Spleen (tissue), 11 donors: ENCODE results near the gene METTL25. TPM values are rescaled to one million over a fixed set of nuclear protein-coding genes. Genes with fewer than 3 reads are reported as not detected.
"Not testable (repeated sequence)": the region's sequence is repeated elsewhere in the genome, so short reads cannot be mapped to it uniquely, and the experiment has no call there.

Experiments used
- DNase-seq: peaks from one replicate; pipeline ENCODE4 v3.0.0-alpha.2; 2020
- H3K27ac ChIP-seq, 8 donors: fragments of 200-600 bp; sonication (generic) in 7 of 8; 1 replicate in 4 of 8; 2 replicates in 4 of 8; pipeline versions ENCODE4 v1.5.0 to v1.8.0; 2016 to 2021; ENCODE audit warnings: inconsistent platforms in 4 of 8, mild to moderate bottlenecking in 4 of 8, moderate library complexity in 1 of 8
- H3K27me3 ChIP-seq, 7 donors: fragments of 200-600 bp; sonication (generic) in 6 of 7; replicated peaks in 1 of 7; 1 replicate in 4 of 7; 2 replicates in 3 of 7; pipeline versions ENCODE4 v1.5.0 to v1.8.0; 2016 to 2021; ENCODE audit warnings: inconsistent platforms in 3 of 7, mild to moderate bottlenecking in 1 of 7
- H3K36me3 ChIP-seq, 6 donors: fragments of 200-600 bp; sonication (generic) in 5 of 6; 1 replicate in 4 of 6; 2 replicates in 2 of 6; pipeline versions ENCODE4 v1.5.0 to v1.8.0; 2016 to 2021; ENCODE audit warnings: inconsistent platforms in 2 of 6
- H3K4me1 ChIP-seq, 6 donors: fragments of 200-600 bp; sonication (generic) in 5 of 6; 1 replicate in 3 of 6; 2 replicates in 3 of 6; pipeline versions ENCODE4 v1.5.0 to v1.8.0; 2016 to 2021; ENCODE audit warnings: inconsistent platforms in 3 of 6
- H3K4me3 ChIP-seq, 8 donors: fragments of 200-600 bp; sonication (generic) in 7 of 8; 1 replicate in 4 of 8; 2 replicates in 4 of 8; pipeline versions ENCODE4 v1.5.0 to v1.8.0; 2016 to 2021; ENCODE audit warnings: inconsistent platforms in 4 of 8, mild to moderate bottlenecking in 4 of 8, moderate library complexity in 2 of 8
- H3K9me3 ChIP-seq, 8 donors: fragments of 200-600 bp; sonication (generic) in 7 of 8; 1 replicate in 4 of 8; 2 replicates in 4 of 8; pipeline versions ENCODE4 v1.5.0 to v1.8.0; 2016 to 2021; ENCODE audit warnings: inconsistent platforms in 4 of 8
- POLR2A ChIP-seq, 3 donors: fragments of 450-650 bp; IDR thresholded peaks; one replicate each; pipeline ENCODE4 v1.5.1; 2017; ENCODE audit warnings: antibody characterized with exemption in 3 of 3, mild to moderate bottlenecking in 1 of 3
- POLR2AphosphoS5 ChIP-seq, 3 donors: sonication (generic); formaldehyde crosslinking; IDR thresholded peaks; one replicate each; pipeline ENCODE4 v1.5.1; 2017; ENCODE audit warnings: antibody characterized with exemption in 3 of 3
- WGBS, 5 donors: extraction: QIAGEN DNeasy Blood & Tissue Kit in 3 of 5; methylation state at CpG; one replicate each; pipeline versions ENCODE4 v1.1.5 to v1.1.7; 2013 to 2018; 5-methylcytosine and 5-hydroxymethylcytosine counted together
- intact Hi-C: fragments of 100-400 bp; cut with DNase I; formaldehyde crosslinking; loops from one replicate; pipeline ENCODE4 v1.15.0; 2023; ENCODE audit warnings: low total_unique reads
- polyA plus RNA-seq, 3 donors: library from polyadenylated mRNA; stranded (reverse); fragments of 200-250 nt; gene quantifications; one replicate each; pipeline ENCODE4 v1.2.1, GENCODE V29; 2013
- total RNA-seq, 7 donors: library from RNA; depleted of rRNA in 3 of 7; stranded (reverse); fragments of >200 nt in 3 of 7; fragmentation: NEBNext Ultra II Directional in 4 of 7; extraction: Animal tissue kit (Norgen Biotek cat#: 25700) in 4 of 7; gene quantifications; one replicate each; pipeline versions ENCODE4 v1.1.0 to v1.2.1, GENCODE V29; 2016 to 2021
- TF ChIP-seq, protein P1 (sequence below), 11 experiments: fragments of 200-600 bp in 7 of 11; fragments of 450-650 bp in 4 of 11; sonication (generic) in 4 of 11; IDR thresholded peaks in 8 of 11; conservative IDR thresholded peaks in 3 of 11; 1 replicate in 7 of 11; 2 replicates in 4 of 11; pipeline versions ENCODE4 v1.4.0 to v1.8.0; 2016 to 2021; ENCODE audit warnings: antibody characterized with exemption in 11 of 11, inconsistent platforms in 4 of 11, mild to moderate bottlenecking in 1 of 11
- donor health status: healthy with polysubstance abuse.
- donor health status: DM: no; HTN: no; CAD: no; lungs with moderate emphysema.
- donor health status: DM: no; HTN: no; CAD: no.
- donor health status: Bipolar disorder and iron deficiency.
- donor health status: healthy.
- donor health status: DM: no; HTN: no; CAD: no.
- donor health status: DM: yes; HTN: yes; CAD: no.

Gene METTL25
- total and polyA plus RNA-seq, 10 donors: 6.2 to 21.1 (median 17.9) TPM

DNA sequence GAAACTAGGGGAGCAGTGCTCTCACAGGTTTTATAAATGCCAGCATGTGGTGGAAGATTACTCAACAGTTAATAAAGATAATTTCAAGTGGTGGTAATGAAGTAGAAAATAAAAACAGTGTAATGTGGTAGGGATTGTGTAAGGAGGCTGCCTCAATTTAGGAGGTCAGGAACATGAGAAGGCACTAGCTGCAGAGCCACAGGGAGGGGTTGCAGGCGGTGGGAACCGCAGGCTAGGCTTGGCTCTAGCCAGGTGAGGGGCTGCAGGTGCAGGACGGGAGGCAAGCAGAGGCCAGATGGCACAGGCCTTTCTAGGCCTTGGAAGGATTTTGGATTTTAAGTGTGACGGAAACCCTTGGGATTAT is 768 bp downstream of the METTL25 start:
- Histone ChIP-seq H3K27ac (peak overlapping the region; percentile 94 to 98 (median 96)), H3K4me3 (peak overlapping the region; percentile 33 to 95 (median 86)), H3K4me1 (peaks cover 26 to 65% (median 49%) of the 10 kb centered on the region in 6 donors), H3K27me3 (no peaks in the 10 kb centered on the region), H3K36me3 (peaks cover 0 to 44% (median 22%) of the 10 kb centered on the region in 6 donors), H3K9me3 (no peaks in the 10 kb centered on the region)
- peak; percentile 85 for DNase-seq
- 14 to 27% (median 22%) methylated on average over 4 of the region's 4 CpGs for WGBS, 5 donors
- intact Hi-C loops: loop anchor here (10.0 kb wide), 1 partner anchor 326 kb away; the partner anchor contains the start of gene TMTC2
- TF ChIP-seq POLR2AphosphoS5 (IDR thresholded peaks at IDR 0.05): no peak
- TF ChIP-seq, protein P1, sequence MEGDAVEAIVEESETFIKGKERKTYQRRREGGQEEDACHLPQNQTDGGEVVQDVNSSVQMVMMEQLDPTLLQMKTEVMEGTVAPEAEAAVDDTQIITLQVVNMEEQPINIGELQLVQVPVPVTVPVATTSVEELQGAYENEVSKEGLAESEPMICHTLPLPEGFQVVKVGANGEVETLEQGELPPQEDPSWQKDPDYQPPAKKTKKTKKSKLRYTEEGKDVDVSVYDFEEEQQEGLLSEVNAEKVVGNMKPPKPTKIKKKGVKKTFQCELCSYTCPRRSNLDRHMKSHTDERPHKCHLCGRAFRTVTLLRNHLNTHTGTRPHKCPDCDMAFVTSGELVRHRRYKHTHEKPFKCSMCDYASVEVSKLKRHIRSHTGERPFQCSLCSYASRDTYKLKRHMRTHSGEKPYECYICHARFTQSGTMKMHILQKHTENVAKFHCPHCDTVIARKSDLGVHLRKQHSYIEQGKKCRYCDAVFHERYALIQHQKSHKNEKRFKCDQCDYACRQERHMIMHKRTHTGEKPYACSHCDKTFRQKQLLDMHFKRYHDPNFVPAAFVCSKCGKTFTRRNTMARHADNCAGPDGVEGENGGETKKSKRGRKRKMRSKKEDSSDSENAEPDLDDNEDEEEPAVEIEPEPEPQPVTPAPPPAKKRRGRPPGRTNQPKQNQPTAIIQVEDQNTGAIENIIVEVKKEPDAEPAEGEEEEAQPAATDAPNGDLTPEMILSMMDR (IDR thresholded peaks at IDR 0.05 in 8 of 11, conservative IDR thresholded peaks at IDR 0.05 in 3 of 11): no peak
- TF ChIP-seq POLR2A (IDR thresholded peaks at IDR 0.05): no peak

DNA sequence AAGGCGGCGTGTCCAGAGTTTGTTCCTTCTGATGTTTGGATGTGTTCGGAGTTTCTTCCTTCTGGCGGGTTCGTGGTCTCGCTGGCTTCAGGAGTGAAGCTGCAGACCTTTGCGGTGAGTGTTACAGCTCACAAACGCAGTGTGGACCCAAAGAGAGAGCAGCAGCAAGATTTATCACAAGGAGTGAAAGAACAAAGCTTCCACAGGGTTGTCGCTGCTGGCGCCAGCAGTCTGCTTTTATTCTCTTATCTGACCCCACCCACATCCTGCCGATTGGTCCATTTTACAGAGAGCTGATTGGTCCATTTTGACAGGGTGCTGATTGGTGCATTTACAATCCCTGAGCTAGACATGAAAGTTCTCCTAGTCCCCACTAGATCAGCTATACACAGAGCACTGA is 2.5 kb downstream of the METTL25 start:
- H3K4me3 ChIP-seq, H3K27me3 ChIP-seq, DNase-seq, intact Hi-C loops, H3K27ac ChIP-seq, H3K9me3 ChIP-seq: not testable (repeated sequence)
- peaks cover 0 to 26% (median 7%) of the 10 kb centered on the region in 6 donors for H3K36me3 ChIP-seq
- 93 to 97% (median 97%) methylated on average over 11 of the region's 11 CpGs for WGBS, 5 donors
- peaks cover 25 to 48% (median 36%) of the 10 kb centered on the region in 6 donors for H3K4me1 ChIP-seq

DNA sequence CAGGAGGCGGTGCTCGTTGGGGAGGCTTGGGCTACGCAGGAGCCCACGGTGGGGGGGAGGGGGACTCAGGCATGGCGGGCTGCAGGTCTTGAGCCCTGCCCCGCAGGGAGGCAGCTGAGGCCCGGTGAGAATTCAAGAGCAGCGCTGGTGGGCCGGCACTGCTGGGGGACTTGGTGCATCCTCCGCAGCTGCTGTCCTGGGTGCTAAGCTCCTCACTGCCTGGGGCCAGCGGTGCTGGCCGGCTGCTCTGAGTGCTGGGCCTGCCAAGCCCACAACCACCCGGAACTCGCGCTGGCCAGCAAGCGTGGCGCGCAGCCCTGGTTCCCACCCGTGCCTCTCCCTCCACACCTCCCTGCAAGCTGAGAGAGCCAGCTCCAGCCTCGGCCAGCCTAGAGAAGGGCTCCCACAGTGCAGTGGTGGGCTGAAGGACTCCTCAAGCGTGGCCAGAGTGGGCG is 3.2 kb downstream of the METTL25 start:
- DNase-seq: peak; percentile 78

GRCh38 chr12:82363990-82364389 is 5.7 kb downstream of the METTL25 start:
- H3K27me3 ChIP-seq: no peaks in the 10 kb centered on the region
- no peaks in the 10 kb centered on the region for H3K9me3 ChIP-seq
- peaks cover 0 to 18% (median 0%) of the 10 kb centered on the region in 6 donors for H3K36me3 ChIP-seq
- intact Hi-C loops: no loop called here
- peaks cover 9 to 25% (median 16%) of the 10 kb centered on the region in 6 donors for H3K4me1 ChIP-seq
- 91 to 97% (median 96%) methylated on average over 4 of the region's 4 CpGs for WGBS, 5 donors
- TF ChIP-seq, protein P1 (IDR thresholded peaks at IDR 0.05 in 8 of 11, conservative IDR thresholded peaks at IDR 0.05 in 3 of 11): no peak
- no peak for TF ChIP-seq POLR2A (IDR thresholded peaks at IDR 0.05)
- no peak for TF ChIP-seq POLR2AphosphoS5 (IDR thresholded peaks at IDR 0.05)
- no peak overlapping the region for H3K4me3 ChIP-seq
- DNase-seq: no peak
- H3K27ac ChIP-seq: no peak overlapping the region

More for the DNA sequence above, 3.2 kb downstream of the METTL25 start:
- Histone ChIP-seq H3K27me3 (no peaks in the 10 kb centered on the region), H3K36me3 (peaks cover 0 to 20% (median 3%) of the 10 kb centered on the region in 6 donors), H3K9me3 (no peaks in the 10 kb centered on the region), H3K4me1 (peaks cover 20 to 41% (median 29%) of the 10 kb centered on the region in 6 donors), H3K4me3 (no peak overlapping the region), H3K27ac (no peak overlapping the region)
- TF ChIP-seq, protein P1 (IDR thresholded peaks at IDR 0.05 in 8 of 11, conservative IDR thresholded peaks at IDR 0.05 in 3 of 11): no peak
- TF ChIP-seq POLR2AphosphoS5 (IDR thresholded peaks at IDR 0.05) (no peak), POLR2A (IDR thresholded peaks at IDR 0.05) (no peak)
- 81 to 90% (median 90%) methylated on average over 12 to 22 of the region's 22 CpGs for WGBS, 5 donors
- intact Hi-C loops: no loop called here
